ENCODE data around the gene DLGAP5. TPM values are rescaled to one million over a fixed set of nuclear protein-coding genes. Genes with fewer than 3 reads are reported as not detected.

Gene DLGAP5
- polyA plus RNA-seq, 1 donor (not counting 4 experiments of a cell fraction or from before 2014, with no cell fraction given), result 15.3 TPM

DNA sequence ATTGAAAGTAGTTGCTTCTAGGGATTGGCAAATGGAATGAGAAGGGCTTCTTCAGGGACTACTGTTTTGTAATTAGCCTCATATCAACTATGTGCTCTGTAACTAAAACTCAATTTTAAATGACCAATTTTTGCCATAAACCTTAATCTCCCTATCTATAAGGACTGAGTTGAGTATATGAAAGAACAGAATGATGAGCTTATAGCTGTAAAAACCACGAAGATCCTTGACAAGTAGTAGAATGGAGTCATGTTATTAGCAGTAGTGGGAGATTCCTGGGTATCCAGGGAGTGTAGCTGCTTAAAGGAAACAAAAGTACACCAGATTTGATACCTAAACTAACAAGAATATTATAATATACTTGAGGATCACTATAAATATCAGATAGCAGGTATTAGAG lies 34.3 kb downstream of the DLGAP5 start:
- H4K20me1 ChIP-seq (ENCODE audit: control insufficient read depth, extremely low read depth, insufficient read depth, low read length), result no peaks in the 10 kb centered on the region
- FAIRE-seq (no peak), DNase-seq (ENCODE audit: low read depth, low spot score) (no peak)
- no peaks in the 10 kb centered on the region for H3K4me1 ChIP-seq (ENCODE audit: control insufficient read depth, extremely low read depth, insufficient read depth, low read length)
- dilution Hi-C loops (cut with MboI; ENCODE audit: extremely low pct_ligation_motif_present, low sequenced_read_pairs), result no loop called here
- no peaks in the 10 kb centered on the region for H3K9me3 ChIP-seq (ENCODE audit: control insufficient read depth, low read depth, low read length)
- H3K36me3 ChIP-seq (ENCODE audit: control insufficient read depth in 2 of 2, extremely low read depth in 1 of 2, insufficient read depth in 2 of 2, low read length in 2 of 2), result peaks cover 0 to 8% of the 10 kb centered on the region in 2 experiments
- no peak overlapping the region for H3K27ac ChIP-seq (ENCODE audit: control insufficient read depth, insufficient read depth, low read length)
- H3K9me1 ChIP-seq (ENCODE audit: control insufficient read depth, extremely low read depth, insufficient read depth, low read length), result no peaks in the 10 kb centered on the region
- H3K4me3 ChIP-seq (ENCODE audit: control insufficient read depth in 2 of 3, extremely low read depth in 1 of 3, insufficient read depth in 2 of 3, low read depth in 1 of 3, low read length in 3 of 3), result no peak overlapping the region
- H3K79me2 ChIP-seq (ENCODE audit: control insufficient read depth, insufficient read depth, low read length), result no peaks in the 10 kb centered on the region
- H3K9ac ChIP-seq (ENCODE audit: control insufficient read depth, extremely low read depth, insufficient read depth, low read length), result no peak overlapping the region
- TF ChIP-seq EZH2 (IDR thresholded peaks at IDR 0.05; ENCODE audit: low read length), result no peak
- TF ChIP-seq, protein P1, sequence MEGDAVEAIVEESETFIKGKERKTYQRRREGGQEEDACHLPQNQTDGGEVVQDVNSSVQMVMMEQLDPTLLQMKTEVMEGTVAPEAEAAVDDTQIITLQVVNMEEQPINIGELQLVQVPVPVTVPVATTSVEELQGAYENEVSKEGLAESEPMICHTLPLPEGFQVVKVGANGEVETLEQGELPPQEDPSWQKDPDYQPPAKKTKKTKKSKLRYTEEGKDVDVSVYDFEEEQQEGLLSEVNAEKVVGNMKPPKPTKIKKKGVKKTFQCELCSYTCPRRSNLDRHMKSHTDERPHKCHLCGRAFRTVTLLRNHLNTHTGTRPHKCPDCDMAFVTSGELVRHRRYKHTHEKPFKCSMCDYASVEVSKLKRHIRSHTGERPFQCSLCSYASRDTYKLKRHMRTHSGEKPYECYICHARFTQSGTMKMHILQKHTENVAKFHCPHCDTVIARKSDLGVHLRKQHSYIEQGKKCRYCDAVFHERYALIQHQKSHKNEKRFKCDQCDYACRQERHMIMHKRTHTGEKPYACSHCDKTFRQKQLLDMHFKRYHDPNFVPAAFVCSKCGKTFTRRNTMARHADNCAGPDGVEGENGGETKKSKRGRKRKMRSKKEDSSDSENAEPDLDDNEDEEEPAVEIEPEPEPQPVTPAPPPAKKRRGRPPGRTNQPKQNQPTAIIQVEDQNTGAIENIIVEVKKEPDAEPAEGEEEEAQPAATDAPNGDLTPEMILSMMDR (optimal IDR thresholded peaks at IDR 0.05 in 1 of 3, IDR thresholded peaks at IDR 0.05 in 1 of 3, conservative IDR thresholded peaks at IDR 0.05 in 1 of 3; ENCODE audit: extremely low read depth in 1 of 3, insufficient read depth in 2 of 3, low read length in 3 of 3), result no peak
- no peaks in the 10 kb centered on the region for H3K27me3 ChIP-seq (ENCODE audit: control insufficient read depth, extremely low read depth, insufficient read depth, low read length)
- no peak overlapping the region for H3K4me2 ChIP-seq (ENCODE audit: control insufficient read depth, extremely low read depth, insufficient read depth, low read depth, low read length)
- H2AFZ ChIP-seq (ENCODE audit: control insufficient read depth, low read length), result no peak overlapping the region

DNA sequence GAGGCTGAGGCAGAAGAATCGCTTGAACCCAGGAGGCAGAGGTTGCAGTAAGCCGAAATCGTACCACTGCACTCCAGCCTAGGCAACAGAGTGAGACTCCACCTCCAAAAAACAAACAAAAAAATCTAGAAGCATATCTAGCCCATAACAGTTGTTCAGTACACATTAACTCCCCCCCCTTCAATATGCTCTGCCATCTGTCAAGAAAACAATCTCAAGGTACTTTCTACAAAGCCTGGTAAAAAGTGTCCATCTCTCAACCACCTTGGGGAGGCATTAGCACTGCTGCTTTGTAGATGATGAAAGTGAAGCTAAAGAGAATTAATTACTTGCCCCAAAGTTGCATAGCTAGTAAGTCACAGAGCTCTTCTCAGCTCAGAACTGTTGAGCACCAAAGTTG lies 37.4 kb downstream of the DLGAP5 start:
- Histone ChIP-seq H3K4me3 (ENCODE audit: control insufficient read depth in 2 of 3, extremely low read depth in 1 of 3, insufficient read depth in 2 of 3, low read depth in 1 of 3, low read length in 3 of 3) (no peak overlapping the region), H3K27ac (ENCODE audit: control insufficient read depth, insufficient read depth, low read length) (no peak overlapping the region), H3K27me3 (ENCODE audit: control insufficient read depth, extremely low read depth, insufficient read depth, low read length) (no peaks in the 10 kb centered on the region), H3K9ac (ENCODE audit: control insufficient read depth, extremely low read depth, insufficient read depth, low read length) (no peak overlapping the region), H4K20me1 (ENCODE audit: control insufficient read depth, extremely low read depth, insufficient read depth, low read length) (no peaks in the 10 kb centered on the region), H3K9me1 (ENCODE audit: control insufficient read depth, extremely low read depth, insufficient read depth, low read length) (no peaks in the 10 kb centered on the region), H3K36me3 (ENCODE audit: control insufficient read depth in 2 of 2, extremely low read depth in 1 of 2, insufficient read depth in 2 of 2, low read length in 2 of 2) (peaks cover 0 to 14% of the 10 kb centered on the region in 2 experiments), H3K9me3 (ENCODE audit: control insufficient read depth, low read depth, low read length) (no peaks in the 10 kb centered on the region), H3K4me1 (ENCODE audit: control insufficient read depth, extremely low read depth, insufficient read depth, low read length) (no peaks in the 10 kb centered on the region), H2AFZ (ENCODE audit: control insufficient read depth, low read length) (no peak overlapping the region), H3K4me2 (ENCODE audit: control insufficient read depth, extremely low read depth, insufficient read depth, low read depth, low read length) (no peak overlapping the region), H3K79me2 (ENCODE audit: control insufficient read depth, insufficient read depth, low read length) (no peaks in the 10 kb centered on the region)
- TF ChIP-seq, protein P1 (optimal IDR thresholded peaks at IDR 0.05 in 1 of 3, IDR thresholded peaks at IDR 0.05 in 1 of 3, conservative IDR thresholded peaks at IDR 0.05 in 1 of 3; ENCODE audit: extremely low read depth in 1 of 3, insufficient read depth in 2 of 3, low read length in 3 of 3), result no peak
- TF ChIP-seq EZH2 (IDR thresholded peaks at IDR 0.05; ENCODE audit: low read length), result no peak
- FAIRE-seq (no peak), DNase-seq (ENCODE audit: low read depth, low spot score) (no peak)
- dilution Hi-C loops (cut with MboI; ENCODE audit: extremely low pct_ligation_motif_present, low sequenced_read_pairs), result no loop called here
